Measurements from ENCODE around the gene DIP2C.

DNA sequence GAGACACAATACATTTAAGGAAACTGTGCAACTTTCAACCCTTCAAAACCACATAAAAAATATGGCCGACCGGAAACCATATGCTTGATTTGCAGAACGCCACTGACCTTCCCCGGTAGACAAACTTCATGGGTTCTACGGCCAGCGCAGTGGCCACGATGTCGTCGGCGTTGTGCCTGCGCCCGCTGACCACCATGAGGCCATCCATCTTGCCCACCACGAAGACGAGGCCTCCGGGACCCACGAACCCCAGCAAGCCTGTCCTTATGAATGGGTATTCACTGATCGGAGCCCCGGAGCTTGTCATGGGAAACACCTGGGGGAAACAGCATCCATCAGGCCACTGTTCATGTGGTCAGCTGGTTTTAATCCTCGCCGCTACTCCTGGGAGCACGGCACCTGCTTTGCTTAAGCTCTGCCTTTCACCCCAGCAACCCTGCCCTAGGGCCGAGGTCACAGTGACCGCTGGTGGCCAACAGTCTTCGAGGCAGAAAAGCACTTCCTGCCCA is 325.1 kb downstream of the DIP2C start:
- TF ChIP-seq, protein P1, sequence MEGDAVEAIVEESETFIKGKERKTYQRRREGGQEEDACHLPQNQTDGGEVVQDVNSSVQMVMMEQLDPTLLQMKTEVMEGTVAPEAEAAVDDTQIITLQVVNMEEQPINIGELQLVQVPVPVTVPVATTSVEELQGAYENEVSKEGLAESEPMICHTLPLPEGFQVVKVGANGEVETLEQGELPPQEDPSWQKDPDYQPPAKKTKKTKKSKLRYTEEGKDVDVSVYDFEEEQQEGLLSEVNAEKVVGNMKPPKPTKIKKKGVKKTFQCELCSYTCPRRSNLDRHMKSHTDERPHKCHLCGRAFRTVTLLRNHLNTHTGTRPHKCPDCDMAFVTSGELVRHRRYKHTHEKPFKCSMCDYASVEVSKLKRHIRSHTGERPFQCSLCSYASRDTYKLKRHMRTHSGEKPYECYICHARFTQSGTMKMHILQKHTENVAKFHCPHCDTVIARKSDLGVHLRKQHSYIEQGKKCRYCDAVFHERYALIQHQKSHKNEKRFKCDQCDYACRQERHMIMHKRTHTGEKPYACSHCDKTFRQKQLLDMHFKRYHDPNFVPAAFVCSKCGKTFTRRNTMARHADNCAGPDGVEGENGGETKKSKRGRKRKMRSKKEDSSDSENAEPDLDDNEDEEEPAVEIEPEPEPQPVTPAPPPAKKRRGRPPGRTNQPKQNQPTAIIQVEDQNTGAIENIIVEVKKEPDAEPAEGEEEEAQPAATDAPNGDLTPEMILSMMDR (IDR thresholded peaks at IDR 0.05), result no peak
- TF ChIP-seq POLR2A (IDR thresholded peaks at IDR 0.05), result no peak
